Measurements from ENCODE around the gene CACNB4.
"Not testable (repeated sequence)": the region's sequence is repeated elsewhere in the genome, so short reads cannot be mapped to it uniquely, and the experiment has no call there.

Gene CACNB4

DNA sequence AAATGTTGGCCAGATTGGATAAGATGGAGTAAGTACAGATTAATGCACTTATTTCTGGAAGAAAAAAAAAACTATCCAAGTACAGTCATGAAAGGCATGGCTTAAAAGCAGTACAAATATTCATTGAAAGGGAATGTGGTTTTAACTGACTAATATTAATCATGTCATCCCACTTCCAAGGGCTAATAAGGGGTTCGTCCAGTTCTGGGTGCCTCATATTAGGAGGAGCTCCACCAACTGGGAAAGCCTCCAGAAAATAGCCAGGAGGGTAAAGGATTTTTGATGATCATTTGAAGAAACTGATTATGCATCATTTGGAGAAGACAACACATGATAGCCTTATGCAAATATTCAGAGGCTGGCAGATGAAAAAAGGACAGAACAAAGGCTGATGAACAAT lies 155.4 kb downstream of the CACNB4 start:
- no peak for DNase-seq (ENCODE audit: low spot score)

- DNase-seq (ENCODE audit: low spot score) = not testable (repeated sequence)
Measured at GRCh38 chr2:151942540-151943205, 156.2 kb downstream of the CACNB4 start.

- no peak for DNase-seq (ENCODE audit: low spot score)
Measured at GRCh38 chr2:151937966-151938365, 160.9 kb downstream of the CACNB4 start.

GRCh38 chr2:151936626-151937025 lies 162.2 kb downstream of the CACNB4 start:
- no peak for DNase-seq (ENCODE audit: low spot score)

DNA sequence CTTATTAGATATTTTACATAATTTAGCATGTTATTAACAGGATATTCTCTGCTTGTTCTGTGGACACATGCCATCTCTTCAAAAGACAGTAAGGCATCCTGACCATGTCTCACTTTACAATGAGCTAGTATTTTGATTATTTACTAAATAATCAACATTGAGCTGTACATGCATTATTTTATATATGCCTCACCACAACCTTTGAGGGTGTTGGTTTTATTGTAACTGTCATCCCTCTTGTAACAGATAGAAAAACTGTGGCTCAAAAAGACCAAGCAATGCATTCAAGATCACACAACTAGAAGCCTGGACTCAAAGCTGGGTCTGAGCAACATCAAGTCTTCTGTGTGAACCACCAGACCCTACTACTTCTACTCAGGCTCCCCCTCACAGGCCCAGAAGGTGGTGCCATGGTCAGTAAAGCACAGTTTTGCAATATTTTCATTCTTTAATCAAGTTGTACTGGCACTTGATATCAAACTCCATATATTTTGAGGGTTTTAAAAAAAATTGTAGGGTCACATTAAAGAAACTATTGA lies 165.5 kb downstream of the CACNB4 start:
- DNase-seq (ENCODE audit: low spot score) = no peak

- no peak for DNase-seq (ENCODE audit: low spot score)
Measured at GRCh38 chr2:151931756-151932155, 167.1 kb downstream of the CACNB4 start.

GRCh38 chr2:151931030-151931611 lies 167.7 kb downstream of the CACNB4 start:
- no peak for DNase-seq (ENCODE audit: low spot score)

DNA sequence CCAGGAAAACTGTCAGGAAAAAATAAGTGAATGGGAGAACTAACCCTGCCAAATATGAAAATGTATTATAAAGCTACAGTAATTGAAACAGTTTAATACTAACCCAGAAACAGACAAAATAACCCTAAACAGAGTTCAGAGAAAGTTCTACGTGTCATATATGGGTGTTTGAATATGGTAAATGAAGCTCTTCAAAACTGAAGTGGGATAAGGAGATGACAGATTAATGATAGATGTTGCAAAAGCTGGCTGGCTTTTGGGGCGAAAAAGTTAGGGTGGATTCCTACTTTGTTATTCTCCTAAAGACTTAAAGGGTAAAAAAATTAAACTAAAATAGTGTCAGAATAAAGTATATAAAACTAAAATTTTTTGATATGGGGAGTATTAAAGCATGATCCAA lies 168.8 kb downstream of the CACNB4 start:
- no peak for DNase-seq (ENCODE audit: low spot score)

DNA sequence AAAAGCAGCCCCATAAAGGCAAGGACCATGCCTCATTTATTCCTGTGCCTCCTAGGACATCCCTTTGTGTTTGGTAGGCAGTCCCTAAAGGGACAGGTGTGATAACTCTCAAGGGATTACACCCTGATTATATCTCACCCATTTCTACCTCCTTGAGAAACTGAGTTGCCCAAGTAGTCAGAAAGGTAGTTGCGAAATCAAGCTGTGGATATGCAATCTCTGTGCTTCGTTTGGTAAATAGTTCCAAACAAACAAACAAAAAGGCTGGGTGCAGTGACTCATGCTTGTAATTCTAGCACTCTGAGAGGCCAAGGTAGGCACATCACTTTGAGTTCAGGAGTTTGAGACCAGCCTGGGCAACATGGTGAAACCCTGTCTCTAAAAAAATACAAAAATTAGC lies 170.5 kb downstream of the CACNB4 start:
- DNase-seq (ENCODE audit: low spot score) = no peak

DNA sequence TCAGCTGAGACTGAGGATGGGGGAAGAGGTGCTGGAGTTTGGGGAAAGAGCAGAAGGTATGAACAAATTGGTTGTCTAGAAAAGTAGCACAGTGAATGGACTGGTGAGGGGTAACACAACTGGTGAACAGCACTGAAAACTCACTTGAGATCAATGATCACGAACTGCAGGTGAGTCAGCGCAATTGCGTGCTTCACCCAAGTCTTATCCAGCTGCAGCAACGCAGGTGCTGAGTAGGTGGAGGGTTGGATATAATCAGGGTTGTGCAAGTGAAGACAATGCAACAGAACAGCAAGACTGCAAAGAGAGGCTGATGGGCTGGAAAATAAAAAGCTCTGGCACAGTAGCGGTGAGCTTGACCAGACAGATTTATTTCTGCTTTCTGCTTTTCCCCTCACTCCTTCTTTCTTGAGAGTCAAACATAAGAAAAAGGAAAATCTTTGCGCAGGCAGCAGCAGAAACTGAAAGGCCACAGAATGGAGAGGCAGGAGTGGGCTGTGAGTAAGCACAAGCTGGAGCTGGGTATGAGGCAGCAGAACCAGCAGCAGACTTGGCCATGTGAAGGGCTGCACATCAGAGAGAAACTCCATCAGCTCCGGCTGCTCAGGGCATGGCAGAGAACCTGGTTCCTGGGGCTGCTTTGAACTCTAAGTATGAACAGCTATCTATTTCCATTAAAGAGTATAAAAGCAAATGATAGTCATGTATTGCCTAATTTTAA lies 171.2 kb downstream of the CACNB4 start:
- DNase-seq (ENCODE audit: low spot score) = no peak

DNA sequence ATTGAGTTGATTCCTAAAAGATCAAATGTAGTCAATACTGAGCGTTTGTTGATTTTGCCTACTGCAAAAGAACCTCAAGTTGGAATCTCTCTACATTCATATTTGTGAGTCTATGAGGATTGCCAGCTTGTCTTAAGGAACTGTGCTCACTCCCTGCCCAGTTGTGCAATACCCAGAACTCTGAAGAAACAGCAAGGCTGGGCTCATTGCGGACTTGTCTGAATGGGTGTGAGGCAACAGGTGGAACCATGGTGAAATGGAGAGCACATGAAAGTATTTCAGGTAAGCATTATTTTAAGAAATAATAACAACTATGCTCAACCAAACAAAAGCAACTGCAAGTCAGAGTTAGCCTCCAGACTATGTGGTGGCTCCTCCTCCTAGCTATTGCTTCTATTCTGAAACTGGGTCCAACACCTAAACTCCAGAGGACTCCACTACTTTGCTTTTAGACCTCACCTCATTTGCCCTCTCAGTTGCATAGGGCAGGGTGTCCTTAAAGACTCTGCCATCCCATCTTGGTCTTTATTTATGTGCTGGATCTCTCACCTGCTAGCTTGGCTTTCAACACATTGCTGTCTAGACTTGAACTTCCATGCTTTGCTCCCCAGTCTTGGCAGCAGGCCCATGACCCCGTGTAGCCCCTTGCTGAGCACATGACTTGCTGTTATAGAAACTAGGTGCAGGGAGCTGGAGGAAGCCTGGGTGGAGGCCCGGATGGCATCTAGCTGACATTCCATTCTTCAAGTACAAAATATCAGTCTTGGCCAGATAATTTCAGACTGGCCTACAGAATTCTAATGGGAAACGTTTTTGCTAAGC lies 175.8 kb downstream of the CACNB4 start:
- DNase-seq (ENCODE audit: low spot score) = no peak

DNA sequence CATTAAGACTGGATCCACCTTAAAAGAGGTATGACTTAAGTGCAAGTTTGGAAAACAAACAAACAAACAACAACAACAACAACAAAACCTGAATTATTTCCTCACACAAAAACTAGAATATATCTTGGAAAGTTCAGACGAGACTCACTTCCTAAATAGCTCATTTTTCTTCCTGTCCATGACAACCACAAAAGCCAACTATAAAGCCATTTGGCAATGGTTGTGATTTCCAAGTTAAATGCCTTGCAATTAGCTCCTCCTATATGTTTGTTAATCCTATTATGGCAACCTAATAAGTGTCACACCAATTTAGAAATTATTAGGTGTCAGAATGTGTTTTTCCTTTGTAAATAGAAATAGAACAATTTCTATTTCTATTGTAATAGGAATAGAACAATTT lies 179.1 kb downstream of the CACNB4 start:
- no peak for DNase-seq (ENCODE audit: low spot score)

DNA sequence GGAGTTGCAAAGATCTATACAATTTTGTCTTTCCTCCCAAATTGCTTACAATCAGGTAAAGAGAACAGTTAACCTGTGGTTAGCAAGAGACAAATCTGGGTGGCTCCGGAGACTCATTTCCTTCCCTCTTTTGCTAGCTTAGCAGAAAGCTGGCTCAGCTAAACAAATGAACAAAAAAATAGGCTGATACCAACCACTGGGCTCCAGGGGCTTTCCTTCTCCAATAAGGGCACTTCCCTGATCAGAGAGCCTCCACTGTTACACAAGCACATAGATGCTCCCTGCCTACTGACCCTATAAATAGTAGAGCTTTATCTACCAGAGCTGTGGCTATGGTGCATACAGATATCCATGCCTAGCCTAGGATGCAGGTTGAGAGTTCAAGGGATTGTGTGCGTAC lies 180.5 kb downstream of the CACNB4 start:
- DNase-seq (ENCODE audit: low spot score) = no peak

GRCh38 chr2:151916632-151917031 lies 182.2 kb downstream of the CACNB4 start:
- DNase-seq (ENCODE audit: low spot score) = no peak

DNA sequence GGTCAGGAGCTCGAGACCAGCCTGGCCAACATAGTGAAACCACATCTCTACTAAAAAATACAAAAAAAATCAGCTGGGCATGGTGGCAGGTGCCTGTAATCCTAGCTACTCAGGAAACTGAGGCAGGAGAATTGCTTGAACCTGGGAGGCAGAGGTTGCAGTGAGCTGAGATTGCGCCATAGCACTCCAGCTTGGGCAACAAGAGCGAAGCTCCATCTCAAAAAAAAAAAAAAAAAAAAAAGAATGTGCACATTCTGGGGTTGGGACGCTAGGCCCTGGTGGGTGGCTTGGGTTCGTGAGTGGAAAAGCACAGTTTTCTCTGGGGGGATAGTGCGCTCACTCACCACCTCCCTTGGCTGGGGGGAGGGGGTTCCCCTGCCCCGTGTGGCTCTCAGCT lies 183.2 kb downstream of the CACNB4 start:
- not testable (repeated sequence) for DNase-seq (ENCODE audit: low spot score)

- no peak for DNase-seq (ENCODE audit: low spot score)
Measured at GRCh38 chr2:151914989-151915628, 183.7 kb downstream of the CACNB4 start.

DNA sequence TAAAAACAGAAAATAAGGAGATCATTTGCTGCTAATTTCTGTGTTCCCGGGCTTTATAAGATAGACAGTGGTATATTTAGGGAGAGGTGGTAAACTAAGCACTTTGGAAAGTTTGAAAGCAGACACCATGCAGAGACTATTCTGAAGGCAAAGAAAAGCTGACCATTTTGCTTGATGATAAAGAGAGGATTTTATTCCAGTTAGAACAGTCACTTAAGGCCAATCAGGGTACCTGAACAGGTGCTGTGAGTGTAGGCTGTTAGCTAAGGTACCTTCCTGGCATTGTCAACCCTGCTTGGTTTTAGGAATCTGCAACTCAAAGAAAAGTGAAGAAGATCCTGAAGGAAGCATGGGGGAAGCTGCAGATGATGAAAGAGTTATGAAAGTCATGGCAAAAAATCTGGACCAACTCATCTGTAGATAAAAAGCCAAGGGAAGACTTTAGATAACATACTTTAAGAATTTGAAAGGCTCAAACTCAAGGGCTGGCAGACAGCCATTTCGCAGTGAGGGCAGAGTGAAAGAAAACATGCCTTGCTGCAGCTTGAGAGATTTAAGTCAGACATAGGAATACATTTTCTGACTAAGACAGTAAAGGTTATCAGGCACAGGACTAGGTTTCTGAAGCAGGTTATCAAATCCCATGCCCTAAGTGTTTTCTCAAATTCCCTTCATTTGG lies 190.5 kb downstream of the CACNB4 start:
- no peak for DNase-seq (ENCODE audit: low spot score)

DNA sequence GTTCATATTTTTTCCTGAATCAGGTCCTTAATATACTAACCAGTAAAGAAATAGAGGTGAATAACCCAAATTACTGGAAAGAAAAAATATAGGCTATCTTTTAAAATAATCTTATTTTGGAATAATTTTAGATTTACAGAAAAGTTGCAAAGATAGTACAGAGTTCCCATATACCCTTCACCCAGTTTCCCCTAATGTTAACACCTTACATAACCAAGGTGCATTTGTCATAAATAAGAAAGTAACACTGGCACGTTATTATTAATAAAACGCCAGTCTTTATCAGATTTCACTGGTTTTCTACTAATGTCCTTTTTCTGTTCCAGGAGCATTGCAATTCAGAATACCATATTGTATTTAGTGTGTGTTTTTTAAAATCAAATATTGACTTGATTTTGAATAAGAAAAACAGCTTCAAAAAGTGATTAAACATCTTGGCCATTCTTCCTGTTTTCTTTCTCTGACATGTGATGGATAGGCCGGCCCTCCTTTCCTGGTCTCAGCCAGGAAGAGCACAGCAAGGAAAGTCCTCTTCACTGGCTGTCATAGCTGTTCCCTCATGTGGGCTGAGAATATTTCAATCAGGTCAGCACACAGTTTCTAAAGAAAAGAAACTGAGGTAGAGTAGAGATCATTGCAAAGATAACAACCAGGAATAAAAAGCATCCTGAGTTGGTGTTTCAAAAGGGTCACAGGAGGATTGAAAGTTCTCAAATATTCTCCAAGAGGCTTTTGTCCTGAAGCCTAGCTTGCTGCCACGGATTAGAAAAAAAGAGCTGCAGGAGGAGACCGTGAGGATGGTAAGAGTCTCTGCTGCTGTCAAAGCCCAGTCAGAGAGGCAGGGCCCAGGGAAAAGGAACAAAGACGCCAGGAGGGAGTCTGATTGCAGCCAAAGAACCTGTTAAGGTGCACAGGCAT lies 191.3 kb downstream of the CACNB4 start:
- no peak for DNase-seq (ENCODE audit: low spot score)

DNA sequence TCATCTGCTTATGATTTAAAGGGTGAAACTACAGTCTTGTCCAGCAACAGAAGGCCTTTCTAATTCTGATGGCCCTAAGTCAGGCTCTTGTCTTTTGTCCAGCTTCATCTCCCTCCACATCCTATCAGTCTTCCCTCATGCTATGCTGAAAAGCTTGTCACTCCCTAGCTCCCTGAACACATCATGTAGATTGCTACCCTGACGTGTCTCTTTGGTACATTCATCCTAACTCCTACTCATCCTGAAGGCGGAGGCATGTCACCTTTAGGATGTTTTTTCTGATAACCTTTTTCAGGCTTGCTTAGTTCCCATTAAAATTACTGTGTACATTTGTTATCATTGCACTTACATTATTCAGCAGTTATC lies 192.2 kb downstream of the CACNB4 start:
- no peak for DNase-seq (ENCODE audit: low spot score)

- no peak for DNase-seq (ENCODE audit: low spot score)
Measured at GRCh38 chr2:151905963-151906632, 192.7 kb downstream of the CACNB4 start.

All from activated CD4-positive, alpha-beta T cell treated with anti-CD3 and anti-CD28 coated beads, Interleukin-2, Interleukin-4, amounts not matched to agents 100 ng/mL and 50 ng/mL, durations not matched to agents 16 hours and 8 hours (primary cell).